ENCODE measurements around the gene TEKT2. TPM values are rescaled to one million over a fixed set of nuclear protein-coding genes. Genes with fewer than 3 reads are reported as not detected.

The TEKT2 gene
- total and polyA plus RNA-seq, 7 donors = 0.19 to 0.33 TPM; not detected in 5

- 90 to 92% methylated on average over 3 of the region's 3 CpGs for WGBS, 2 donors
- H3K27ac ChIP-seq = peak overlapping the region in 3 of 4 donors; percentile 78 to 82 (median 78)
- H3K4me3 ChIP-seq = no peak overlapping the region
- H3K9me3 ChIP-seq = no peaks in the 10 kb centered on the region
- no peaks in the 10 kb centered on the region for H3K27me3 ChIP-seq
- intact Hi-C loops (cut with DNase I) = no loop called here
- H3K36me3 ChIP-seq = peaks cover 7 to 35% (median 16%) of the 10 kb centered on the region in 4 donors
- no peak for TF ChIP-seq CTCF (IDR thresholded peaks at IDR 0.05)
- TF ChIP-seq POLR2A (IDR thresholded peaks at IDR 0.05) = no peak
- no peak for TF ChIP-seq EP300 (IDR thresholded peaks at IDR 0.05)
- TF ChIP-seq POLR2AphosphoS5 (IDR thresholded peaks at IDR 0.05) = no peak
- H3K4me1 ChIP-seq = peaks cover 0 to 76% (median 61%) of the 10 kb centered on the region in 4 donors
- DNase-seq = no peak
Observed at GRCh38 chr1:36137776-36138175, 53.9 kb downstream of the TEKT2 start.

Other genes with a start within 250 kb of the TEKT2 start
- gene AGO1, start 200.9 kb upstream of the TEKT2 start, total RNA-seq = 10 to 100 TPM; 17.1 to 26.3 (median 19.6) TPM
- 1 to 10 TPM; 3.0 to 8.9 (median 3.9) TPM for gene AGO1, start 200.9 kb upstream of the TEKT2 start, polyA plus RNA-seq
- gene AGO3, start 153.0 kb upstream of the TEKT2 start, total RNA-seq = 10 to 100 TPM; 18.5 to 27.4 (median 19.3) TPM
- 1 to 10 TPM in 2 of 3 donors, under 1 TPM in 1; 0.60 to 5.6 (median 1.2) TPM for gene AGO3, start 153.0 kb upstream of the TEKT2 start, polyA plus RNA-seq
- 10 to 100 TPM; 24.3 to 49.6 (median 37.0) TPM for gene ADPRS, start 4.8 kb downstream of the TEKT2 start, total RNA-seq
- gene ADPRS, start 4.8 kb downstream of the TEKT2 start, polyA plus RNA-seq = 10 to 100 TPM; 21.6 to 30.0 (median 29.6) TPM
- gene COL8A2, start 41.1 kb downstream of the TEKT2 start, total RNA-seq = 10 to 100 TPM in 1 of 4 donors, 1 to 10 TPM in 3; 1.8 to 13.0 (median 4.3) TPM
- gene COL8A2, start 41.1 kb downstream of the TEKT2 start, polyA plus RNA-seq = 1 to 10 TPM in 2 of 3 donors, under 1 TPM in 1; 0.60 to 3.2 (median 2.4) TPM
- gene TRAPPC3, start 65.4 kb downstream of the TEKT2 start, total RNA-seq = 100 to 1,000 TPM; 108 to 177 (median 129) TPM
- 100 to 1,000 TPM in 1 of 3 donors, 10 to 100 TPM in 2; 75.1 to 102 (median 80.9) TPM for gene TRAPPC3, start 65.4 kb downstream of the TEKT2 start, polyA plus RNA-seq
- gene MAP7D1, start 72.1 kb downstream of the TEKT2 start, total RNA-seq = 100 to 1,000 TPM; 104 to 226 (median 129) TPM
- gene MAP7D1, start 72.1 kb downstream of the TEKT2 start, polyA plus RNA-seq = 10 to 100 TPM; 31.8 to 60.9 (median 57.1) TPM
- gene THRAP3, start 140.3 kb downstream of the TEKT2 start, total RNA-seq = 100 to 1,000 TPM in 1 of 4 donors, 10 to 100 TPM in 3; 77.8 to 104 (median 89.9) TPM
- 10 to 100 TPM; 25.4 to 52.0 (median 30.6) TPM for gene THRAP3, start 140.3 kb downstream of the TEKT2 start, polyA plus RNA-seq
- gene SH3D21, start 222.3 kb downstream of the TEKT2 start, total RNA-seq = 1 to 10 TPM in 2 of 4 donors, under 1 TPM in 2; 0.16 to 3.0 (median 1.0) TPM
- gene SH3D21, start 222.3 kb downstream of the TEKT2 start, polyA plus RNA-seq = 1 to 10 TPM; 1.8 to 7.4 (median 5.8) TPM
- 100 to 1,000 TPM in 1 of 4 donors, 10 to 100 TPM in 3; 46.7 to 102 (median 71.0) TPM for gene EVA1B, start 239.6 kb downstream of the TEKT2 start, total RNA-seq
- 10 to 100 TPM in 2 of 3 donors, 1 to 10 TPM in 1; 5.8 to 18.0 (median 17.2) TPM for gene EVA1B, start 239.6 kb downstream of the TEKT2 start, polyA plus RNA-seq